ENCODE results near the gene EVI2A. TPM values are rescaled to one million over a fixed set of nuclear protein-coding genes. Genes with fewer than 3 reads are reported as not detected.

Gene EVI2A
- total RNA-seq, 1 experiment from 2014 or later, result not detected

- Histone ChIP-seq H3K4me3 (replicated peaks in 1 of 2; ENCODE audit: low read depth in 1 of 2, low read length in 2 of 2) (no peak overlapping the region), H3K9ac (ENCODE audit: low read length) (no peak overlapping the region), H3K36me3 (ENCODE audit: control insufficient read depth in 1 of 2, insufficient read depth in 2 of 2, low read length in 2 of 2) (no peaks in the 10 kb centered on the region), H3K4me2 (ENCODE audit: low read length) (no peak overlapping the region), H3K4me1 (ENCODE audit: control insufficient read depth in 1 of 2, insufficient read depth in 2 of 2, low read length in 2 of 2) (no peaks in the 10 kb centered on the region), H3K79me2 (ENCODE audit: insufficient read depth, low read length) (no peaks in the 10 kb centered on the region), H3K27ac (ENCODE audit: low read depth, low read length) (no peak overlapping the region), H3K9me3 (ENCODE audit: control insufficient read depth in 1 of 2, insufficient read depth in 1 of 2, low read depth in 1 of 2, low read length in 2 of 2) (no peaks in the 10 kb centered on the region), H3K27me3 (ENCODE audit: insufficient read depth, low read length) (no peaks in the 10 kb centered on the region), H4K20me1 (ENCODE audit: insufficient read depth) (no peaks in the 10 kb centered on the region), H2AFZ (ENCODE audit: low read depth, low read length, poor library complexity, severe bottlenecking) (no peak overlapping the region), H3K9me2 (ENCODE audit: insufficient read depth) (no peaks in the 10 kb centered on the region)
- ChIA-PET RAD21 (ENCODE audit: low non-redundant PET in 1 of 2, low total read pairs in 2 of 2, uncharacterized antibody in 2 of 2, unreplicated experiment in 2 of 2) (no interaction called here), POLR2A (no interaction called here), CTCF (no interaction called here)
- intact Hi-C loops (cut with micrococcal nuclease), result no loop called here
- TF ChIP-seq CBX3 (IDR thresholded peaks at IDR 0.05; ENCODE audit: low read depth) (no peak), MAX (IDR thresholded peaks at IDR 0.05) (no peak), RAD21 (IDR thresholded peaks at IDR 0.05; ENCODE audit: low read depth) (no peak), ZNF274 (IDR thresholded peaks at IDR 0.05; ENCODE audit: low read depth, low read length) (no peak), CTCF (IDR thresholded peaks at IDR 0.05 in 2 of 3, conservative IDR thresholded peaks at IDR 0.05 in 1 of 3; ENCODE audit: borderline replicate concordance in 1 of 3, insufficient read depth in 1 of 3, low read depth in 2 of 3, low read length in 2 of 3) (no peak)
- ATAC-seq (no peak), DNase-seq (ENCODE audit: low read depth, low spot score) (no peak)
- no TSS peak for BruUV-seq (replicated peaks)
Observed at GRCh38 chr17:31291820-31292219, 29.6 kb downstream of the EVI2A start.

GRCh38 chr17:31289790-31290189 lies 31.6 kb downstream of the EVI2A start:
- CTCF ChIA-PET, result no interaction called here
- H3K9ac ChIP-seq (ENCODE audit: low read length), result no peak overlapping the region
- no peaks in the 10 kb centered on the region for H3K79me2 ChIP-seq (ENCODE audit: insufficient read depth, low read length)
- H3K27ac ChIP-seq (ENCODE audit: low read depth, low read length), result no peak overlapping the region
- H3K4me2 ChIP-seq (ENCODE audit: low read length), result no peak overlapping the region
- RAD21 ChIA-PET (ENCODE audit: low non-redundant PET in 1 of 2, low total read pairs in 2 of 2, uncharacterized antibody in 2 of 2, unreplicated experiment in 2 of 2), result no interaction called here
- no peaks in the 10 kb centered on the region for H3K4me1 ChIP-seq (ENCODE audit: control insufficient read depth in 1 of 2, insufficient read depth in 2 of 2, low read length in 2 of 2)
- H3K27me3 ChIP-seq (ENCODE audit: insufficient read depth, low read length), result no peaks in the 10 kb centered on the region
- H2AFZ ChIP-seq (ENCODE audit: low read depth, low read length, poor library complexity, severe bottlenecking), result no peak overlapping the region
- H3K36me3 ChIP-seq (ENCODE audit: control insufficient read depth in 1 of 2, insufficient read depth in 2 of 2, low read length in 2 of 2), result no peaks in the 10 kb centered on the region
- no TSS peak for BruUV-seq (replicated peaks)
- intact Hi-C loops (cut with micrococcal nuclease), result no loop called here
- no peaks in the 10 kb centered on the region for H3K9me2 ChIP-seq (ENCODE audit: insufficient read depth)
- H4K20me1 ChIP-seq (ENCODE audit: insufficient read depth), result no peaks in the 10 kb centered on the region
- POLR2A ChIA-PET, result no interaction called here
- no peak overlapping the region for H3K4me3 ChIP-seq (replicated peaks in 1 of 2; ENCODE audit: low read depth in 1 of 2, low read length in 2 of 2)
- no peaks in the 10 kb centered on the region for H3K9me3 ChIP-seq (ENCODE audit: control insufficient read depth in 1 of 2, insufficient read depth in 1 of 2, low read depth in 1 of 2, low read length in 2 of 2)
- DNase-seq (ENCODE audit: low read depth, low spot score) (no peak), ATAC-seq (no peak)
- no peak for TF ChIP-seq POLR2A (IDR thresholded peaks at IDR 0.05; ENCODE audit: borderline replicate concordance, extremely low read depth, insufficient read depth, insufficient read length)
- TF ChIP-seq REST (IDR thresholded peaks at IDR 0.05; ENCODE audit: low read depth), result no peak
- TF ChIP-seq ATF3 (IDR thresholded peaks at IDR 0.05), result no peak
- TF ChIP-seq ZNF274 (IDR thresholded peaks at IDR 0.05; ENCODE audit: low read depth, low read length), result no peak
- TF ChIP-seq CBX3 (IDR thresholded peaks at IDR 0.05; ENCODE audit: low read depth), result no peak
- TF ChIP-seq CTCF (IDR thresholded peaks at IDR 0.05 in 2 of 3, conservative IDR thresholded peaks at IDR 0.05 in 1 of 3; ENCODE audit: borderline replicate concordance in 1 of 3, insufficient read depth in 1 of 3, low read depth in 2 of 3, low read length in 2 of 3), result no peak
